Osteoblast (primary cell): ENCODE data around the gene GRB14. TPM values are rescaled to one million over a fixed set of nuclear protein-coding genes. Genes with fewer than 3 reads are reported as not detected.

Source experiments
- DNase-seq: peaks from one replicate; pipeline ENCODE4 v3.0.0; 2011; ENCODE audit warnings: low spot score, mixed read lengths; ENCODE audit not compliant: insufficient read length; ENCODE audit errors: missing footprints
- H2AFZ ChIP-seq: 2 replicates; pipeline ENCODE4 v1.6.0; 2011; ENCODE audit warnings: mild to moderate bottlenecking, low read length
- H3K27ac ChIP-seq: 2 replicates; pipeline ENCODE4 v1.5.1; 2011; ENCODE audit warnings: mild to moderate bottlenecking, low read depth, low read length, moderate library complexity
- H3K27me3 ChIP-seq: 2 replicates; pipeline ENCODE4 v1.6.0; 2012; ENCODE audit warnings: mild to moderate bottlenecking, control low read depth, inconsistent platforms, low read length, moderate library complexity; ENCODE audit not compliant: insufficient read depth
- H3K36me3 ChIP-seq: 2 replicates; pipeline ENCODE4 v1.5.1; 2011; ENCODE audit warnings: mild to moderate bottlenecking, low read length, control low read depth, moderate library complexity; ENCODE audit not compliant: insufficient read depth
- H3K4me1 ChIP-seq: 2 replicates; pipeline ENCODE4 v1.5.1; 2011; ENCODE audit warnings: mild to moderate bottlenecking, low read length, control low read depth, moderate library complexity; ENCODE audit not compliant: insufficient read depth
- H3K4me2 ChIP-seq: 2 replicates; pipeline ENCODE4 v1.6.0; 2011; ENCODE audit warnings: mild to moderate bottlenecking, low read length; ENCODE audit not compliant: insufficient read depth
- H3K4me3 ChIP-seq: fragments of 200-600 bp; sonication (generic); 3 replicates; pipeline ENCODE4 v1.5.1; 2012; ENCODE audit warnings: mild to moderate bottlenecking, low read length, inconsistent platforms; ENCODE audit not compliant: insufficient read depth
- H3K79me2 ChIP-seq: 2 replicates; pipeline ENCODE4 v1.6.0; 2012; ENCODE audit warnings: mild to moderate bottlenecking, low read length, control low read depth, inconsistent platforms; ENCODE audit not compliant: insufficient read depth
- H3K9me3 ChIP-seq: 2 replicates; pipeline ENCODE4 v1.5.1; 2011; ENCODE audit warnings: low read depth, low read length, control low read depth
- H4K20me1 ChIP-seq: 2 replicates; pipeline ENCODE4 v1.6.0; 2012; ENCODE audit warnings: mild to moderate bottlenecking, low read length, control low read depth; ENCODE audit not compliant: insufficient read depth
- total RNA-seq: library from RNA; depleted of rRNA; stranded (reverse); fragments of >200 nt; gene quantifications from 2 replicates; pipeline ENCODE4 v1.2.3, GENCODE V29; 2012
- TF ChIP-seq, protein P1 (sequence below): IDR thresholded peaks from 2 replicates; pipeline ENCODE4 v1.5.1; 2011; ENCODE audit warnings: mild to moderate bottlenecking, low read depth, low read length, moderate library complexity; ENCODE audit errors: extremely low read depth

The GRB14 gene
- total RNA-seq, 1 donor: 0.72 TPM

DNA sequence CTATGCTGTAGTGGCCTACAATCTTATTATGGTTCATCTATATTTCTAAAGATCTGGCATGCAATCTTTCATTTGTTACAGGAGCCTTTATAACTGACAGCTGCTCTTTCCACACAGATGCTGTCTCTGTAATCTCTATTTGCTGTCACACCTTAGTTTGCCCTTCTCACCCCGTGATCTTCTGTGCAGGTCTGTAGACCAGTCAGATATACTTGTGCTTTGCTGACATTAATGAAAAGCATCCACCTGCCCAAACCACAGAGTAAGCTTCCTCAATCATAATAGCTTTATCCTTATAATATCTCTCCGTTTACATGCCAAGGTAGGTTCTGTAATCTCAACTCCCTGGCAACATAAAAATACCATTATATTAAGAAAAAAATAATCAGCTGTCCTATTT lies 122.4 kb downstream of the GRB14 start:
- Histone ChIP-seq H3K9me3 (no peaks in the 10 kb centered on the region), H2AFZ (no peak overlapping the region), H3K27me3 (no peaks in the 10 kb centered on the region), H4K20me1 (no peaks in the 10 kb centered on the region), H3K27ac (no peak overlapping the region), H3K4me2 (no peak overlapping the region), H3K4me1 (no peaks in the 10 kb centered on the region), H3K36me3 (no peaks in the 10 kb centered on the region), H3K79me2 (no peaks in the 10 kb centered on the region), H3K4me3 (no peak overlapping the region)
- no peak for DNase-seq
- TF ChIP-seq, protein P1, sequence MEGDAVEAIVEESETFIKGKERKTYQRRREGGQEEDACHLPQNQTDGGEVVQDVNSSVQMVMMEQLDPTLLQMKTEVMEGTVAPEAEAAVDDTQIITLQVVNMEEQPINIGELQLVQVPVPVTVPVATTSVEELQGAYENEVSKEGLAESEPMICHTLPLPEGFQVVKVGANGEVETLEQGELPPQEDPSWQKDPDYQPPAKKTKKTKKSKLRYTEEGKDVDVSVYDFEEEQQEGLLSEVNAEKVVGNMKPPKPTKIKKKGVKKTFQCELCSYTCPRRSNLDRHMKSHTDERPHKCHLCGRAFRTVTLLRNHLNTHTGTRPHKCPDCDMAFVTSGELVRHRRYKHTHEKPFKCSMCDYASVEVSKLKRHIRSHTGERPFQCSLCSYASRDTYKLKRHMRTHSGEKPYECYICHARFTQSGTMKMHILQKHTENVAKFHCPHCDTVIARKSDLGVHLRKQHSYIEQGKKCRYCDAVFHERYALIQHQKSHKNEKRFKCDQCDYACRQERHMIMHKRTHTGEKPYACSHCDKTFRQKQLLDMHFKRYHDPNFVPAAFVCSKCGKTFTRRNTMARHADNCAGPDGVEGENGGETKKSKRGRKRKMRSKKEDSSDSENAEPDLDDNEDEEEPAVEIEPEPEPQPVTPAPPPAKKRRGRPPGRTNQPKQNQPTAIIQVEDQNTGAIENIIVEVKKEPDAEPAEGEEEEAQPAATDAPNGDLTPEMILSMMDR: no peak

GRCh38 chr2:164496881-164497280 lies 124.4 kb downstream of the GRB14 start:
- no peaks in the 10 kb centered on the region for H4K20me1 ChIP-seq
- H3K79me2 ChIP-seq: no peaks in the 10 kb centered on the region
- H3K9me3 ChIP-seq: no peaks in the 10 kb centered on the region
- no peak overlapping the region for H3K4me3 ChIP-seq
- no peaks in the 10 kb centered on the region for H3K36me3 ChIP-seq
- no peak for DNase-seq
- no peaks in the 10 kb centered on the region for H3K27me3 ChIP-seq
- no peaks in the 10 kb centered on the region for H3K4me1 ChIP-seq
- H3K27ac ChIP-seq: no peak overlapping the region
- TF ChIP-seq, protein P1: no peak
- no peak overlapping the region for H3K4me2 ChIP-seq
- no peak overlapping the region for H2AFZ ChIP-seq

DNA sequence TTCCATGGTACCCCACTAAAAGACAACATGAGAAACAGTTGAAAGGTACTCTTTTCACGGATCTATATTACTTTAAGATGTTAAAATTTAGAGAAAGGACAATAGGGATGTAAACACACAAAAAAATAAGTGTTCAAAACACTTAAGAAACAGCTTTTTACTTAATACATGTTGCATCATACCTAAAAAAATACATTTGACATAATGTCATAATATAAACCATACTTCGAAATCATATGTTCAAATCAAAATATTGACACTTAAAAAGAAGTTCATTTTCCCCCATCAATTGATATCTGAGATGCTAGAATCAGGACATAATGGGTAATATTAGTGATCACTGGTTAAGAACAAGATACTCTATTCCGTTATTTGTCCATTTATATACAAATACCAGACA lies 124.9 kb downstream of the GRB14 start:
- Histone ChIP-seq H3K27ac (no peak overlapping the region), H3K9me3 (no peaks in the 10 kb centered on the region), H2AFZ (no peak overlapping the region), H3K4me1 (no peaks in the 10 kb centered on the region), H4K20me1 (no peaks in the 10 kb centered on the region), H3K4me3 (no peak overlapping the region), H3K4me2 (no peak overlapping the region), H3K27me3 (no peaks in the 10 kb centered on the region), H3K79me2 (no peaks in the 10 kb centered on the region), H3K36me3 (no peaks in the 10 kb centered on the region)
- DNase-seq: no peak
- TF ChIP-seq, protein P1: no peak

DNA sequence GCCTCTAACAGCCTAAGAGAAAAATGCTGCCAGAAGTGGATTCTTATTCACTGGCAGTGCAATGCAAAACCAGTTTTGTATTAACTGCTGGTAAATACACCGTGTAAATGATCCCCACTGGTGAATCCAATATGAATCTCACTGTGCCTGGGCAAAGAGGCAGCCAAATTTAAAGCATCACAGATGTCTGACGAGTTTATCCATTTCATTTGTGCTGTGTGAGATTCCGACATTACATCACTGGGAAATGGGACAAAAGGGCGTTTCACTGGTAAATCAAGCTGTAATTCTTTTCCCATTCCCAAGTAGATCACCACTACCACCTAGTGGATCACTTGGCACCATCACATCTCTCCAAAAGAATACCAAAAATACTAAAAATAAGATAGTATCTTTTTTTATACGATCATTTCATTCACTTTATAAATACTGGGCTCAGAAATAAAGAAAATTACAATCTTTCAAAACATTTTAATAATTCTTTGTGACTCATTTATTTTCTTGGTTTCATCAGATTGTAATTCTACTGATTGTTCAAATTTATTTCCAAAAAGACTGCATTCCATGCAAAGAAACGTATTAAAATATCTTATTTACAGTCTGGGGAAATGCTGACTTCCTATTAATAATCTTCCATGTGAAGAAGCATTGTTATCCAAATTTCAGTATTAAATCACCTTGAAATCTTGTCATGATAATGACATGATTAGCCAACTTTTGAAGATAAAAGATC lies 125.6 kb downstream of the GRB14 start:
- peak; percentile 26 for DNase-seq
- Histone ChIP-seq H3K4me1 (no peaks in the 10 kb centered on the region), H3K36me3 (no peaks in the 10 kb centered on the region), H3K4me2 (peak overlapping the region; percentile 50), H3K9me3 (no peaks in the 10 kb centered on the region), H3K79me2 (no peaks in the 10 kb centered on the region), H2AFZ (peak overlapping the region; percentile 68), H3K4me3 (peak overlapping the region; percentile 6), H4K20me1 (no peaks in the 10 kb centered on the region), H3K27ac (no peak overlapping the region), H3K27me3 (no peaks in the 10 kb centered on the region)
- TF ChIP-seq, protein P1: peak; percentile 70
